ENCODE results near the gene NSUN6. TPM values are rescaled to one million over a fixed set of nuclear protein-coding genes. Genes with fewer than 3 reads are reported as not detected.

The NSUN6 gene
- polyA plus RNA-seq, 3 donors: 1.2 to 5.1 (median 3.1) TPM

GRCh38 chr10:18656724-18657123, 5.3 kb upstream of the NSUN6 start:
- peaks cover 2% of the 10 kb centered on the region for H4K20me1 ChIP-seq (ENCODE audit: insufficient read depth, low read length)
- H3K27ac Mint-ChIP-seq: peak overlapping the region in 2 of 7 donors; percentile 8 to 20
- H3K79me2 ChIP-seq (ENCODE audit: insufficient read depth, low read length): peaks cover 34% of the 10 kb centered on the region
- no peaks in the 10 kb centered on the region for H3K27me3 ChIP-seq (ENCODE audit: control insufficient read depth in 2 of 2, insufficient read depth in 2 of 2, low read length in 2 of 2)
- no peak for TF ChIP-seq CTCF (IDR thresholded peaks at IDR 0.05)
- H3K36me3 ChIP-seq (replicated peaks in 1 of 2; ENCODE audit: control insufficient read depth in 1 of 2, insufficient read depth in 2 of 2, low read length in 2 of 2): no peaks in the 10 kb centered on the region
- no peaks in the 10 kb centered on the region for H3K9me3 ChIP-seq (replicated peaks in 1 of 2; ENCODE audit: control insufficient read depth in 1 of 2, insufficient read depth in 1 of 2, low read length in 2 of 2)
- no peak overlapping the region for H3K4me3 Mint-ChIP-seq
- H3K36me3 Mint-ChIP-seq: peaks cover 9 to 13% of the 10 kb centered on the region in 2 donors
- no peak overlapping the region for H3K9ac ChIP-seq (ENCODE audit: insufficient read depth, low read length, poor library complexity, severe bottlenecking)
- no CpG with 5 or more reads among the region's 3 CpGs for WGBS (ENCODE audit: insufficient coverage)
- H3K27ac ChIP-seq (ENCODE audit: low read depth in 1 of 2, low read length in 2 of 2): no peak overlapping the region
- intact Hi-C loops (cut with micrococcal nuclease): loop anchor here (10.0 kb wide), 3 partner anchors 1012 to 1842 kb away; partner anchors contain the start of genes RSU1 (in 1 of the 2) and STAM (in 1 of the 2)
- H3K9me3 Mint-ChIP-seq: no peaks in the 10 kb centered on the region
- no peak overlapping the region for H3K4me3 ChIP-seq (replicated peaks in 1 of 3; ENCODE audit: low read depth in 2 of 3, low read length in 3 of 3)
- no peak overlapping the region for H2AFZ ChIP-seq (ENCODE audit: insufficient read depth, low read depth, low read length, poor library complexity, severe bottlenecking)
- H3K4me2 ChIP-seq (replicated peaks; ENCODE audit: extremely low read depth, low read length, poor library complexity, severe bottlenecking): no peak overlapping the region
- DNase-seq: no peak
- no peaks in the 10 kb centered on the region for H3K27me3 Mint-ChIP-seq (ENCODE audit: low read depth in 3 of 3)
- H3K4me1 ChIP-seq (ENCODE audit: control insufficient read depth in 1 of 2, insufficient read depth in 2 of 2, low read length in 2 of 2): peaks cover 19 to 36% of the 10 kb centered on the region in 2 donors
- H3K4me1 Mint-ChIP-seq: peaks cover 27% of the 10 kb centered on the region

- WGBS (ENCODE audit: insufficient coverage): no CpG with 5 or more reads among the region's 3 CpGs
- H3K27ac Mint-ChIP-seq: peak overlapping the region in 2 of 7 donors; percentile 12 to 57
- no peak for TF ChIP-seq CTCF (IDR thresholded peaks at IDR 0.05)
- H3K79me2 ChIP-seq (ENCODE audit: insufficient read depth, low read length): peaks cover 19% of the 10 kb centered on the region
- H3K4me1 ChIP-seq (ENCODE audit: control insufficient read depth in 1 of 2, insufficient read depth in 2 of 2, low read length in 2 of 2): peaks cover 12 to 19% of the 10 kb centered on the region in 2 donors
- no peaks in the 10 kb centered on the region for H3K27me3 ChIP-seq (ENCODE audit: control insufficient read depth in 2 of 2, insufficient read depth in 2 of 2, low read length in 2 of 2)
- H3K4me1 Mint-ChIP-seq: peaks cover 23% of the 10 kb centered on the region
- no peak overlapping the region for H2AFZ ChIP-seq (ENCODE audit: insufficient read depth, low read depth, low read length, poor library complexity, severe bottlenecking)
- DNase-seq: no peak
- no peaks in the 10 kb centered on the region for H3K27me3 Mint-ChIP-seq (ENCODE audit: low read depth in 3 of 3)
- no peak overlapping the region for H3K27ac ChIP-seq (ENCODE audit: low read depth in 1 of 2, low read length in 2 of 2)
- no peaks in the 10 kb centered on the region for H3K9me3 Mint-ChIP-seq
- intact Hi-C loops (cut with micrococcal nuclease): loop anchor here (10.0 kb wide), 3 partner anchors 1008 to 1838 kb away; partner anchors contain the start of genes RSU1 (in 1 of the 2) and STAM (in 1 of the 2)
- H3K4me3 Mint-ChIP-seq: no peak overlapping the region
- H3K4me3 ChIP-seq (replicated peaks in 1 of 3; ENCODE audit: low read depth in 2 of 3, low read length in 3 of 3): no peak overlapping the region
- H3K36me3 ChIP-seq (replicated peaks in 1 of 2; ENCODE audit: control insufficient read depth in 1 of 2, insufficient read depth in 2 of 2, low read length in 2 of 2): peaks cover 0 to 4% of the 10 kb centered on the region in 2 donors
- peaks cover 11 to 12% of the 10 kb centered on the region in 2 donors for H3K36me3 Mint-ChIP-seq
- no peak overlapping the region for H3K4me2 ChIP-seq (replicated peaks; ENCODE audit: extremely low read depth, low read length, poor library complexity, severe bottlenecking)
- H4K20me1 ChIP-seq (ENCODE audit: insufficient read depth, low read length): no peaks in the 10 kb centered on the region
- H3K9me3 ChIP-seq (replicated peaks in 1 of 2; ENCODE audit: control insufficient read depth in 1 of 2, insufficient read depth in 1 of 2, low read length in 2 of 2): no peaks in the 10 kb centered on the region
- no peak overlapping the region for H3K9ac ChIP-seq (ENCODE audit: insufficient read depth, low read length, poor library complexity, severe bottlenecking)
These were observed 1.7 kb upstream of the NSUN6 start for GRCh38 chr10:18653112-18653511.
